T-helper 2 cell treated with Interferon-gamma antibody and Interleukin-4, amounts not matched to agents 5 μg/mL and 100 μg/mL, for 36 hours (primary cell): ENCODE measurements around the gene CHTF18.
"Not testable (repeated sequence)": the region's sequence is repeated elsewhere in the genome, so short reads cannot be mapped to it uniquely, and the experiment has no call there.

Experiments
- DNase-seq: peaks from one replicate; pipeline ENCODE4 v3.0.0; 2021; ENCODE audit warnings: low spot score
- H3K27ac Mint-ChIP-seq: one replicate; pipeline ENCODE4 v1.8.0; 2021; ENCODE audit warnings: mild to moderate bottlenecking, mixed read lengths
- H3K27me3 Mint-ChIP-seq: one replicate; pipeline ENCODE4 v1.8.0; 2021; ENCODE audit warnings: low read depth, mixed read lengths
- H3K36me3 Mint-ChIP-seq: one replicate; pipeline ENCODE4 v1.8.0; 2021; ENCODE audit warnings: low read depth, mixed read lengths
- H3K4me1 Mint-ChIP-seq: one replicate; pipeline ENCODE4 v1.8.0; 2021; ENCODE audit warnings: low read depth, mixed read lengths
- H3K4me3 Mint-ChIP-seq: one replicate; pipeline ENCODE4 v1.8.0; 2022; ENCODE audit warnings: mild to moderate bottlenecking, moderate library complexity, mixed read lengths
- H3K9me3 Mint-ChIP-seq: one replicate; pipeline ENCODE4 v1.8.0; 2021; ENCODE audit warnings: mixed read lengths

The CHTF18 gene

GRCh38 chr16:824194-824593 is 35.8 kb downstream of the CHTF18 start:
- Mint-ChIP-seq H3K27ac (no peak overlapping the region), H3K4me3 (no peak overlapping the region), H3K27me3 (no peaks in the 10 kb centered on the region), H3K36me3 (no peaks in the 10 kb centered on the region), H3K4me1 (peaks cover 9% of the 10 kb centered on the region), H3K9me3 (no peaks in the 10 kb centered on the region)
- DNase-seq, result no peak

- Mint-ChIP-seq H3K36me3 (no peaks in the 10 kb centered on the region), H3K27ac (no peak overlapping the region)
These were observed 36.2 kb downstream of the CHTF18 start for GRCh38 chr16:824601-825000.

GRCh38 chr16:825341-826061 is 37.1 kb downstream of the CHTF18 start:
- no peaks in the 10 kb centered on the region for H3K36me3 Mint-ChIP-seq
- DNase-seq, result no peak
- no peak overlapping the region for H3K4me3 Mint-ChIP-seq
- no peaks in the 10 kb centered on the region for H3K9me3 Mint-ChIP-seq
- no peak overlapping the region for H3K27ac Mint-ChIP-seq
- H3K27me3 Mint-ChIP-seq, result no peaks in the 10 kb centered on the region
- no peaks in the 10 kb centered on the region for H3K4me1 Mint-ChIP-seq

More at GRCh38 chr16:824601-825000, 36.2 kb downstream of the CHTF18 start:
- Mint-ChIP-seq H3K4me3 (no peak overlapping the region), H3K4me1 (peaks cover 5% of the 10 kb centered on the region), H3K9me3 (no peaks in the 10 kb centered on the region), H3K27me3 (no peaks in the 10 kb centered on the region)
- no peak for DNase-seq

- no peaks in the 10 kb centered on the region for H3K36me3 Mint-ChIP-seq
- no peaks in the 10 kb centered on the region for H3K27me3 Mint-ChIP-seq
- no peak for DNase-seq
- no peaks in the 10 kb centered on the region for H3K4me1 Mint-ChIP-seq
- H3K4me3 Mint-ChIP-seq, result no peak overlapping the region
- no peaks in the 10 kb centered on the region for H3K9me3 Mint-ChIP-seq
- H3K27ac Mint-ChIP-seq, result no peak overlapping the region
These were observed 39.1 kb downstream of the CHTF18 start for GRCh38 chr16:827513-827912.

GRCh38 chr16:828891-829290 is 40.5 kb downstream of the CHTF18 start:
- Mint-ChIP-seq H3K4me1 (no peaks in the 10 kb centered on the region), H3K27ac (no peak overlapping the region), H3K27me3 (no peaks in the 10 kb centered on the region), H3K4me3 (no peak overlapping the region), H3K36me3 (no peaks in the 10 kb centered on the region), H3K9me3 (no peaks in the 10 kb centered on the region)
- DNase-seq, result no peak

GRCh38 chr16:830107-830870 is 41.9 kb downstream of the CHTF18 start:
- H3K4me1 Mint-ChIP-seq, result no peaks in the 10 kb centered on the region
- H3K27ac Mint-ChIP-seq, result no peak overlapping the region
- no peak overlapping the region for H3K4me3 Mint-ChIP-seq
- H3K36me3 Mint-ChIP-seq, result no peaks in the 10 kb centered on the region
- no peaks in the 10 kb centered on the region for H3K9me3 Mint-ChIP-seq
- no peak for DNase-seq
- H3K27me3 Mint-ChIP-seq, result no peaks in the 10 kb centered on the region

- Mint-ChIP-seq H3K4me3 (no peak overlapping the region), H3K4me1 (no peaks in the 10 kb centered on the region), H3K36me3 (no peaks in the 10 kb centered on the region), H3K27ac (no peak overlapping the region), H3K27me3 (no peaks in the 10 kb centered on the region), H3K9me3 (no peaks in the 10 kb centered on the region)
- DNase-seq, result no peak
These were observed 42.6 kb downstream of the CHTF18 start for GRCh38 chr16:830871-831570.

GRCh38 chr16:831571-832413 is 43.4 kb downstream of the CHTF18 start:
- Mint-ChIP-seq H3K4me3 (no peak overlapping the region), H3K4me1 (no peaks in the 10 kb centered on the region), H3K27me3 (no peaks in the 10 kb centered on the region), H3K27ac (no peak overlapping the region), H3K9me3 (peaks cover 7% of the 10 kb centered on the region), H3K36me3 (no peaks in the 10 kb centered on the region)
- no peak for DNase-seq

GRCh38 chr16:832652-833336 is 44.4 kb downstream of the CHTF18 start:
- peaks cover 10% of the 10 kb centered on the region for H3K9me3 Mint-ChIP-seq
- no peak overlapping the region for H3K27ac Mint-ChIP-seq
- H3K4me3 Mint-ChIP-seq, result no peak overlapping the region
- no peaks in the 10 kb centered on the region for H3K4me1 Mint-ChIP-seq
- H3K36me3 Mint-ChIP-seq, result no peaks in the 10 kb centered on the region
- H3K27me3 Mint-ChIP-seq, result no peaks in the 10 kb centered on the region
- DNase-seq, result no peak

- H3K27me3 Mint-ChIP-seq, result no peaks in the 10 kb centered on the region
- no peaks in the 10 kb centered on the region for H3K4me1 Mint-ChIP-seq
- peaks cover 14% of the 10 kb centered on the region for H3K9me3 Mint-ChIP-seq
- H3K36me3 Mint-ChIP-seq, result no peaks in the 10 kb centered on the region
- no peak overlapping the region for H3K27ac Mint-ChIP-seq
- DNase-seq, result no peak
- no peak overlapping the region for H3K4me3 Mint-ChIP-seq
These were observed 45.0 kb downstream of the CHTF18 start for GRCh38 chr16:833411-833810.

GRCh38 chr16:835373-835772 is 47.0 kb downstream of the CHTF18 start:
- no peak for DNase-seq
- H3K27ac Mint-ChIP-seq, result no peak overlapping the region
- no peaks in the 10 kb centered on the region for H3K36me3 Mint-ChIP-seq
- H3K9me3 Mint-ChIP-seq, result peaks cover 14% of the 10 kb centered on the region
- no peak overlapping the region for H3K4me3 Mint-ChIP-seq
- no peaks in the 10 kb centered on the region for H3K4me1 Mint-ChIP-seq
- no peaks in the 10 kb centered on the region for H3K27me3 Mint-ChIP-seq

- Mint-ChIP-seq H3K27ac (no peak overlapping the region), H3K9me3 (peaks cover 14% of the 10 kb centered on the region), H3K36me3 (no peaks in the 10 kb centered on the region), H3K4me3 (no peak overlapping the region), H3K4me1 (no peaks in the 10 kb centered on the region), H3K27me3 (no peaks in the 10 kb centered on the region)
- DNase-seq, result no peak
These were observed 47.8 kb downstream of the CHTF18 start for GRCh38 chr16:836221-836620.

GRCh38 chr16:836822-837221 is 48.4 kb downstream of the CHTF18 start:
- H3K36me3 Mint-ChIP-seq, H3K4me3 Mint-ChIP-seq, H3K27ac Mint-ChIP-seq, DNase-seq, H3K4me1 Mint-ChIP-seq, H3K27me3 Mint-ChIP-seq: not testable (repeated sequence)
- peaks cover 14% of the 10 kb centered on the region for H3K9me3 Mint-ChIP-seq
